ENCODE data around the gene OTOR.

DNA sequence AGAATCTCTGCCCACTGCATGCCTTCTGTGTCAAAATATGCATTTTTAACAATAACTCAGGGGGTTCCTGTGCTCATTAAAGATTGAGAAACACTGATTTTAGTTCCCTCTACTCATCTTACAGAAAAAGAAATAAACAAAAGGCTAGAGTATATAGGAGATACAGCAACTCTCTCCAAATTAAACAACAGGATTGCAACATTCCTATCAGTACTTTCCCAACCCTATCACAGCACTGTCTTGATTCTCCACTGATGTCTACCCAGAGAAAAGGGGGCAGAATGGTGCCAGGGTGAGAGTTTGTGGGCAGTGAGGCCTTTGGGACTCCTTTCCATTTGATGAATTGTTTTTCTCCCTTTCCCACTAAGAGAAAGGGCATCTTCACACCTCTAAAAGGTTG is 4.7 kb downstream of the OTOR start:
- TF ChIP-seq POLR2A (IDR thresholded peaks at IDR 0.05), result no peak
- TF ChIP-seq, protein P1, sequence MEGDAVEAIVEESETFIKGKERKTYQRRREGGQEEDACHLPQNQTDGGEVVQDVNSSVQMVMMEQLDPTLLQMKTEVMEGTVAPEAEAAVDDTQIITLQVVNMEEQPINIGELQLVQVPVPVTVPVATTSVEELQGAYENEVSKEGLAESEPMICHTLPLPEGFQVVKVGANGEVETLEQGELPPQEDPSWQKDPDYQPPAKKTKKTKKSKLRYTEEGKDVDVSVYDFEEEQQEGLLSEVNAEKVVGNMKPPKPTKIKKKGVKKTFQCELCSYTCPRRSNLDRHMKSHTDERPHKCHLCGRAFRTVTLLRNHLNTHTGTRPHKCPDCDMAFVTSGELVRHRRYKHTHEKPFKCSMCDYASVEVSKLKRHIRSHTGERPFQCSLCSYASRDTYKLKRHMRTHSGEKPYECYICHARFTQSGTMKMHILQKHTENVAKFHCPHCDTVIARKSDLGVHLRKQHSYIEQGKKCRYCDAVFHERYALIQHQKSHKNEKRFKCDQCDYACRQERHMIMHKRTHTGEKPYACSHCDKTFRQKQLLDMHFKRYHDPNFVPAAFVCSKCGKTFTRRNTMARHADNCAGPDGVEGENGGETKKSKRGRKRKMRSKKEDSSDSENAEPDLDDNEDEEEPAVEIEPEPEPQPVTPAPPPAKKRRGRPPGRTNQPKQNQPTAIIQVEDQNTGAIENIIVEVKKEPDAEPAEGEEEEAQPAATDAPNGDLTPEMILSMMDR (IDR thresholded peaks at IDR 0.05), result no peak

All from body of pancreas (tissue), 4 donors.